ENCODE measurements around the gene ZDHHC9.

The ZDHHC9 gene

DNA sequence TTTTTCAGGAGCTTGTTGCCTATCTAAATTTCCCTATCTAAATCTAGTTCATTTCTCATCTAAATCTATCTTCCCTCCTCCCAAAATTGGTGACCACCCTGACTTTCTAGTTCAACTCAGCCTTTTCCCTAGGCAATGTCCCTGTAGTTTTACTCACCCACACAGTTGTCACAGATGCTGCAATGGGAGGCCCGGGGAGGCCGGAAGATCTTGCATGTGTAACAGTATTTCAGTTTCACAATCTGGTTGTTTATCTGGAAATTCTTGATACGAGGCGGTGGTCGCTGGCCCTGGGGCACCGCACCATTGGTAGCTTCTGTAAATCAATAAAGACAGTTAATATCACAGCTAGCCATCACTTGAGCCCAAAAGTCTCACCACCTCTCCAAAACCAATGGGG is 20.2 kb downstream of the ZDHHC9 start:
- no peak for DNase-seq (ENCODE audit: extremely low read depth in 1 of 2, low read depth in 1 of 2)

- DNase-seq (ENCODE audit: extremely low read depth in 1 of 2, low read depth in 1 of 2) = no peak
These were observed 20.6 kb downstream of the ZDHHC9 start for GRCh38 chrX:129823115-129823514.

DNA sequence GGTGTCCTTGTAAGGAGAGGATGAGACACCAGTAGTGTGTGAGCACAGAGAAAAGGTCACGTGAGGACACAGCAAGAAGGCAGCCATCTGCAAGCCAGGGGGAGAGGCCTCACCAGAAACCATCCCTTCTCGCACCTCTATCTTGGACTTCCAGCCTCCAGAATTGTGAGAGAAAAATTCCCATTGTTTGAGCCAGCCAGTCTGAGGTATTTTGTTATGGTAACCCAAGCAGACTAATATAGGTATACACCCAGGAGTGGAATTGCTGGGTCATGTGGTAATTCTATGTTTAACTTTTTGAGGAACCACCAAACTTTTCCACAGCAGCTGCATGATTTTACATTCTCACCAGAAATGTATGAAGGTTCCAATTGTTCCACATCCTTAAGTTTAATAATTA is 25.6 kb downstream of the ZDHHC9 start:
- no peak for DNase-seq (ENCODE audit: extremely low read depth in 1 of 2, low read depth in 1 of 2)

DNA sequence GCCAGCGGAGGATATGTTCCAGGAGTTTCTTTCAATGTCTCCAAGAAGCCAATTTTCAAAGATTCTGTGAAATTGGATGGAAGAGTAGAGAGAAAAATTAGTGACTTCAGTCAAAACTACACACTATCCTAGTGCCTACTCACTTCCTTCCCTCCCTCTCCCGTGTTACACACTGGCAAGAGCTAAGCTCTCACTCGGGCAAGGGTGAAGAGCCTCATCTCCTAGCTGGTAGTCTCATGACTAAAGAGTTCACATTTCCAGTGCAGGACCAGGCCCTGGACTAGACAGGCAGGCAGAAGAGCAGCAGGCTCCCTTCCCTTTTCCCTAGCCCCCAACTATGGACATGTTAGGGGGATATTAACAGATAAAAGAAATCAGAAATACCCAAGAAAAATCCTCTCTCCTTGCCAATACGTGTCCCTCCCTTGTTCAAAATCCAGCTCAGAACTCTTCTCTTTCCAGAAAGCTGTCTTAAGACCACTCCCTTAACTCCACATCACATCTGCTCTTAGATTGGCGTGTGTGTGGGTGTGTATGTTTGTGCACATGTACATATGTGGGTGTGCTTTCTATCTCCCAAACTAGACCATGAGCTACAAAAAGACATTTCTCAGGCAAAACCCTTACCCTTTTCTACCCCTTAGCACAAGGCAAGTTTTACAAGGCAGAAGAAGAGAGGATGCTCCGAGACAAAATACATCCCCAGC is 29.9 kb downstream of the ZDHHC9 start:
- DNase-seq (ENCODE audit: extremely low read depth in 1 of 2, low read depth in 1 of 2) = no peak

- DNase-seq (ENCODE audit: extremely low read depth in 1 of 2, low read depth in 1 of 2) = no peak
These were observed 34.6 kb downstream of the ZDHHC9 start for GRCh38 chrX:129808829-129809796.

DNA sequence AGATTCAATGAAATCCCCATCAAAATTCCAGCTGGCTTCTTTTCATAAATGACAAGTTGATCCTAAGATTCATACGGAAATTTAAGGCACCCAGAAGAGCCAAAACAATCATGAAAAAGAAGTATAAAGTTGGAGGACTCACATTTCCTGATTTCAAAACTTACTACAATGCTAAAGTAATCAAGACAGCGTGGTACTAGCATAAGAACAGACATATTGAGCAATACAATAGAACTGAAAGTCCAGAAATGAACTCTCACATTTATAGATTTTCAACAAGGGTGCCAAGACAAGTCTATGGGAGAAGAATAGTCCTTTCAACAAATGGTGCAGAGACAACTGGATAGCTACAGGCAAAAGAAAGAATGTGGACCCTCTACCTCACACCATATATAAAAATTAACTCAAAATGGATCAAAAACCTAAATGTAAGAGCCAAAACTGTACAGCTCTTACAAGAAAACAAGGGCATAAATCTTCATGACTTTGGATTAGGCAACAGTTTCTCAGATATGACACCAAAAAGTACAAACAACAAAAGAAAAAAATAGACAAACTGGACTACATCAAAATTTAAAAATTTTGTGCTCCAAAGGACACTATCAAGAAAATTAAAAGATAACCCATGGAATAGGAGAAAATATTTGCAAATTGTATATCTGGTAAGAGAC is 35.4 kb downstream of the ZDHHC9 start:
- no peak for DNase-seq (ENCODE audit: extremely low read depth in 1 of 2, low read depth in 1 of 2)

DNA sequence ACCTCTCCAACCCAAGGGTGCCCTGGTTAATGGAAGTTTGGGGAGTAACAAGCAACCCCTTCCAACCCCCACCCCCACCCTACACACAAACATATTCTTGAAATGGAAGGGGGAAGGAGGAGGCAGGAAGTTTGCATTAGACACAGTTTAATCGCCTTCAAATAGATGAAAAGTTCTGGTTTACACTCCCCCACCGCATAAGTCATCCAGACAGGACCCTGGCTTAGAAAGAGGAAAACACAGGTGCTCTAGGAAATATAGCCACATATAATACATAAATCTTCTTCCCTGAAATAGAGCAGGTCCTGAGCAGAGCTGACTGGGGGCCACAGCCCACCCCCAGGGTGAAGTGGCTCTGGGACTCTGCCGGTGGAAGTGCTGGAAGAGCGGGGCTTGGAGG is 38.9 kb downstream of the ZDHHC9 start:
- no peak for DNase-seq (ENCODE audit: extremely low read depth in 1 of 2, low read depth in 1 of 2)

DNA sequence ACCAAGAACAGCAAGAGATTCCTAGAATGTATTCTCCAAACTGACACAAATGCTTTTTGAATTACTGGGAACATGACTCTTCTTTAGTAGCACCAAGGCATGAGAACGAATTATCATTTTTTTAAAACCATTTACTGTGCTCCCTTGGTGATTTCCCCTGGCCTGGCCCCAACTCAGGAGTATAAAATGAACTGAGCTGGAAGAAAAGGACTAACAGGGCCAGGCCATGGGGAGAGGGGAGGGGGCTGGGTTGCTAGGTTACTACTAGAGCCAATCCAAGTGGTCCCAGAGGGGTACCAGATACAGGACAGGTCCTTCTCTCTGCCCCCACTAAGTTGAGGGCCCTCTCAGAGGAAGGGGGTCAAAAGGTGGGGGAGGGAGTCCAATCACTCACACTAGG is 40.8 kb downstream of the ZDHHC9 start:
- no peak for DNase-seq (ENCODE audit: extremely low read depth in 1 of 2, low read depth in 1 of 2)

GRCh38 chrX:129800186-129800585 is 43.5 kb downstream of the ZDHHC9 start:
- no peak for DNase-seq (ENCODE audit: extremely low read depth in 1 of 2, low read depth in 1 of 2)

GRCh38 chrX:129798888-129799287 is 44.8 kb downstream of the ZDHHC9 start:
- peak in 1 of 2 donors; percentile 32 for DNase-seq (ENCODE audit: extremely low read depth in 1 of 2, low read depth in 1 of 2)

- DNase-seq (ENCODE audit: extremely low read depth in 1 of 2, low read depth in 1 of 2) = no peak
These were observed 45.2 kb downstream of the ZDHHC9 start for GRCh38 chrX:129798456-129798855.

DNA sequence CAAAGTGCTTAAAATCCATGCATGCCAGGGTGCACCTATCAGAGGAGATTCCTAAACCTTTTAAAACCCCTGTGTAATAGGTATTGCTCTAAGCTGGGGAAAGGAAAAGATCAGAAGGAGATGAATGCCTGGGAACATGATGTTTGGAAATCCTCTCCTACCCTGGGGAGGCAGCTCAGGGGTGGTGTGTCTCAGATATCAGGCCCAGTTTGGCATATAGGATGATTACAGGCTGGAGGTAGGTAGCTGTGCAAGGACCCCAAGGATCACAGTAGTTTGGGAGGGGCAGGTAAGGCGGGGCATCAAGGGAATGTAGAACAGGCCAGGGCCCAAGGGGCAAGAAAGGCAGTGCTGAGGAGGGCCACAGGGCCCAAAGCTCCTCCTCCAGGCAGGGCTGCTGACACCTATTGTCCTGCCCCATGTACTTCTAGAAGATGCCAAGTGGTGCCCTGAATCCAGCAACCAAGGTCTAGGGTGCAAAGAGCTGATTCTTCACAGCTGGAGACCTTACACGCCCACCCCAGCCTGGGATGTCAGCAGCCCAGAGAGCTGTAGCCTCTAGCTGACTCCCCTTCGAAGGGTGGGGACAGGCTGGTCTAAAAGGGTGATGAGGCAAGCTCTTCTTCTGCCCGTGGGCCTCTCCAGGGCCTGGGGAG is 46.3 kb downstream of the ZDHHC9 start:
- DNase-seq (ENCODE audit: extremely low read depth in 1 of 2, low read depth in 1 of 2) = no peak

GRCh38 chrX:129795584-129795983 is 48.1 kb downstream of the ZDHHC9 start:
- no peak for DNase-seq (ENCODE audit: extremely low read depth in 1 of 2, low read depth in 1 of 2)

DNA sequence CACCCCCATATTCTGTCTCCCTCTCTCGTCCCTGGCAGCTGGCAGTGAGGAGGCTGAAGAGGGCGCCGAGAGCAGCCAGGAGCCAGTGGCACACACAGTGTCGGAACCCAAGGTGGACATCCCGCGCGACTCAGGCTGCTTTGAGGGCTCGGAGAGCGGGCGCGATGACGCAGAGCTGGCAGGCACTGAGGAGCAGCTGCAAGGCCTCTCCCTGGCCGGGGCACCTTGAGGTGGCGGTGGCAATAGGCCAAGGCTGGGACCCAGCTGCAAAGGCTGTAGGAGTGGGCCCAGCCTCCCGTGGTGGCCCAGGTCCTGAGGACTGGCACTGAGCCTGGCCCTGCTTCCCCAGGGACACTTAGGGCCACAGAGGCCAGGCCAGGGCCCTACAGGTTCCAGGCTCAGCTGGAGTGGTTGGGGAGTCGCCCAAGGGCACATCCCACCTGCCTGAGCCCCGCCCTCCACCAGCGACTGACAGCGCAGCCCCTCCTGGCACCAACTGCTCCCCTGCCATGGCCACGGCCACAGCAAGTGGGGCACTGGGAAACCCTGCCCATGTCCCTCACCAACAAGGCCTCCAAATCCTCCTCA is 50.0 kb downstream of the ZDHHC9 start:
- no peak for DNase-seq (ENCODE audit: extremely low read depth in 1 of 2, low read depth in 1 of 2)

- no peak for DNase-seq (ENCODE audit: extremely low read depth in 1 of 2, low read depth in 1 of 2)
These were observed 50.9 kb downstream of the ZDHHC9 start for GRCh38 chrX:129792586-129793291.

DNA sequence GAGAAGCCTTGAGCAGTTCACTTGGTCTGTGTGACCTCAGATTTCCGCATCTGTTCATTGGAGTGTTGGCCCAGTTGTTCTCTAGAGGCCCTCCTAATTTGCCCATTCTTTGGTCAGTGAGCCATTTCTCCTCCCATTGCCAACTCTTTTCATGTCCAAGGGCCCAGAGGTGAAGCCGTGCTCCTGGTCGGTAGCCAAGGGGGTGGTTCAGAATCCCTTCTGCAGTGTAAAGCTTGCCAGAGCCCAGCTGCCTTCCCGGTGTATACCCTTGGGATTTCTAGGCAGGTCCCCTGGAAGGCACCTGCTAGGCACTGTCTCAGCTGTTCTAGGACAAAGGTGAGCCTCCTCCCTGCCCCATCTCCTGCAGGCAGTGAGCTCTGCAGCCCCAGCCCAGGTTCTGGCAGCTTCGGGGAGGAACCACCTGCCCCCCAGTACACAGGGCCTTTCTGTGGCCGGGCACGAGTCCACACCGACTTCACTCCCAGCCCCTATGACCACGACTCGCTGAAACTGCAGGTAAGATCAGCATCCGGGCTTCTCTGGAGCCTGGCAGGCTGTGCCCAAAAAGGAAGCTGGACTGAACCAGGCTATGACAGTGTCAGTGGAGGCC is 51.6 kb downstream of the ZDHHC9 start:
- no peak for DNase-seq (ENCODE audit: extremely low read depth in 1 of 2, low read depth in 1 of 2)

GRCh38 chrX:129791336-129791735 is 52.4 kb downstream of the ZDHHC9 start:
- DNase-seq (ENCODE audit: extremely low read depth in 1 of 2, low read depth in 1 of 2) = no peak

GRCh38 chrX:129790808-129791207 is 52.9 kb downstream of the ZDHHC9 start:
- no peak for DNase-seq (ENCODE audit: extremely low read depth in 1 of 2, low read depth in 1 of 2)

DNA sequence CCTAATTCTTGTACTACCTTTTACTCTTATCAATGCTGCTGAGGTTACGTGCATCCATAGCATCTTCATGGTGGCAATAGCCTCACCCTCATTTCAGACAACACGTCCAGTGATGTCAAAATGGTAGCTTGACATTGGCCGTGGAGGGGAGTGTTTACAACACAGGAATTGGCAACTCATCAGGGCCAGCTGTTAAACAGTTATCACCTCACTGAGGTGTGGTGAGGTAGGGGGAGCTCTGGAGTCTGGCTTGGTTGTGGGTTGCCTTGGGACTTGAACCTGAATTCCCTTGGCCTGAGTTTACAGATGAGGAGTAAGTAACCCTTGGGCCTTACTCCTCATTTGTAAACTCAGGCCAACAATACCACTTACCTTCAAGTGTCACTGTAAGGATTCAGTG is 53.5 kb downstream of the ZDHHC9 start:
- no peak for DNase-seq (ENCODE audit: extremely low read depth in 1 of 2, low read depth in 1 of 2)

- no peak for DNase-seq (ENCODE audit: extremely low read depth in 1 of 2, low read depth in 1 of 2)
These were observed 55.2 kb downstream of the ZDHHC9 start for GRCh38 chrX:129788527-129788926.
